Activated CD4-positive, alpha-beta memory T cell treated with anti-CD3 and anti-CD28 coated beads, Interleukin-2, amount 10 ng/mL, durations not matched to agents 7 days and 5 days (primary cell): ENCODE measurements around the gene IER2. TPM values are rescaled to one million over a fixed set of nuclear protein-coding genes. Genes with fewer than 3 reads are reported as not detected.
A peak's percentile ranks its signal among the peaks of the same experiment; 100 is the strongest.

ENCODE experiments used
- CTCF ChIA-PET: fragments of 350-600 bp; sonication (Branson Sonifier 250); formaldehyde crosslinking; loops from one replicate; lab custom pipeline; 2021; ENCODE audit warnings: antibody characterized with exemption, inconsistent platforms; lab: Charles Lee
- POLR2A ChIA-PET: fragments of 350-600 bp; sonication (Branson Sonifier 250); formaldehyde crosslinking; loops from one replicate; lab custom pipeline; 2021; ENCODE audit warnings: antibody characterized with exemption; lab: Charles Lee
- DNase-seq: peaks from one replicate; pipeline ENCODE4 v3.0.0-alpha.2; 2020
- H3K27ac Mint-ChIP-seq: one replicate; pipeline ENCODE4 v1.8.0; 2021; ENCODE audit warnings: mild to moderate bottlenecking, mixed read lengths
- H3K27me3 Mint-ChIP-seq: one replicate; pipeline ENCODE4 v1.8.0; 2021; ENCODE audit warnings: mixed read lengths
- H3K36me3 Mint-ChIP-seq: one replicate; pipeline ENCODE4 v1.8.0; 2021; ENCODE audit warnings: low read depth, mixed read lengths
- H3K4me1 Mint-ChIP-seq: one replicate; pipeline ENCODE4 v1.8.0; 2021; ENCODE audit warnings: mixed read lengths
- H3K4me3 Mint-ChIP-seq: one replicate; pipeline ENCODE4 v1.8.0; 2021; ENCODE audit warnings: mild to moderate bottlenecking, mixed read lengths
- H3K9me3 Mint-ChIP-seq: one replicate; pipeline ENCODE4 v1.8.0; 2021; ENCODE audit warnings: mixed read lengths
- total RNA-seq, 2 experiments: library from RNA; stranded (reverse); gene quantifications; one replicate each; pipeline ENCODE4 v1.2.3, GENCODE V29; 2021

The IER2 gene
- total RNA-seq, 2 experiments from 2014 or later = 231 to 234 TPM

GRCh38 chr19:13121551-13122274, 28.5 kb upstream of the IER2 start:
- Mint-ChIP-seq H3K27ac (peak overlapping the region; percentile 17), H3K27me3 (no peaks in the 10 kb centered on the region), H3K4me3 (no peak overlapping the region), H3K36me3 (peaks cover 12% of the 10 kb centered on the region), H3K4me1 (peaks cover 46% of the 10 kb centered on the region), H3K9me3 (no peaks in the 10 kb centered on the region)
- POLR2A ChIA-PET = interaction anchor here (2.1 to 5.0 kb wide), 3 partner anchors 11 to 46 kb away, joined by 5 to 65 read pairs (median 30); partner anchors contain the start of genes IER2 and STX10
- CTCF ChIA-PET = no interaction called here
- no peak for DNase-seq

- no peak overlapping the region for H3K27ac Mint-ChIP-seq
- H3K27me3 Mint-ChIP-seq = no peaks in the 10 kb centered on the region
- DNase-seq = no peak
- CTCF ChIA-PET = no interaction called here
- no peak overlapping the region for H3K4me3 Mint-ChIP-seq
- H3K9me3 Mint-ChIP-seq = no peaks in the 10 kb centered on the region
- peaks cover 46% of the 10 kb centered on the region for H3K4me1 Mint-ChIP-seq
- POLR2A ChIA-PET = interaction anchor here (1.4 to 1.5 kb wide), 2 partner anchors 10 to 30 kb away, joined by 7 read pairs; no protein-coding TSS in a partner anchor
- H3K36me3 Mint-ChIP-seq = peaks cover 12% of the 10 kb centered on the region
Measured at GRCh38 chr19:13122275-13122878, 27.8 kb upstream of the IER2 start.

- ChIA-PET POLR2A (interaction anchor here (1.4 to 1.5 kb wide), 2 partner anchors 9 to 30 kb away, joined by 7 read pairs; no protein-coding TSS in a partner anchor), CTCF (no interaction called here)
- no peaks in the 10 kb centered on the region for H3K27me3 Mint-ChIP-seq
- H3K4me3 Mint-ChIP-seq = no peak overlapping the region
- H3K36me3 Mint-ChIP-seq = peaks cover 18% of the 10 kb centered on the region
- no peak overlapping the region for H3K27ac Mint-ChIP-seq
- DNase-seq = no peak
- H3K4me1 Mint-ChIP-seq = peaks cover 53% of the 10 kb centered on the region
- no peaks in the 10 kb centered on the region for H3K9me3 Mint-ChIP-seq
Measured at GRCh38 chr19:13122980-13123957, 26.9 kb upstream of the IER2 start.

- H3K27ac Mint-ChIP-seq = no peak overlapping the region
- no peaks in the 10 kb centered on the region for H3K27me3 Mint-ChIP-seq
- H3K4me1 Mint-ChIP-seq = peaks cover 41% of the 10 kb centered on the region
- ChIA-PET CTCF (interaction anchor here (2.4 kb wide), 1 partner anchor 162 kb away, joined by 9 read pairs; no protein-coding TSS in a partner anchor), POLR2A (interaction anchor here (0.7 to 4.1 kb wide), 2 partner anchors 8 to 25 kb away, joined by 3 to 25 read pairs; partner anchors contain the start of gene NACC1)
- H3K9me3 Mint-ChIP-seq = no peaks in the 10 kb centered on the region
- DNase-seq = no peak
- H3K36me3 Mint-ChIP-seq = peaks cover 14% of the 10 kb centered on the region
- H3K4me3 Mint-ChIP-seq = no peak overlapping the region
Measured at GRCh38 chr19:13127051-13127450, 23.2 kb upstream of the IER2 start.

GRCh38 chr19:13127811-13128575, 22.2 kb upstream of the IER2 start:
- DNase-seq = no peak
- H3K4me1 Mint-ChIP-seq = peaks cover 40% of the 10 kb centered on the region
- CTCF ChIA-PET = interaction anchor here (0.6 to 2.4 kb wide), 3 partner anchors 14 to 454 kb away, joined by 3 to 9 read pairs (median 3); no protein-coding TSS in a partner anchor
- POLR2A ChIA-PET = interaction anchor here (1.0 to 4.1 kb wide), 2 partner anchors 9 to 24 kb away, joined by 3 to 25 read pairs; partner anchors contain the start of gene NACC1
- peaks cover 19% of the 10 kb centered on the region for H3K36me3 Mint-ChIP-seq
- H3K4me3 Mint-ChIP-seq = no peak overlapping the region
- no peaks in the 10 kb centered on the region for H3K27me3 Mint-ChIP-seq
- no peaks in the 10 kb centered on the region for H3K9me3 Mint-ChIP-seq
- H3K27ac Mint-ChIP-seq = no peak overlapping the region

- ChIA-PET CTCF (interaction anchor here (0.7 to 2.4 kb wide), 3 partner anchors 17 to 455 kb away, joined by 3 to 9 read pairs (median 4); no protein-coding TSS in a partner anchor), POLR2A (interaction anchor here (1.0 to 4.1 kb wide), 2 partner anchors 9 to 24 kb away, joined by 3 to 25 read pairs; partner anchors contain the start of gene NACC1)
- H3K27ac Mint-ChIP-seq = no peak overlapping the region
- H3K27me3 Mint-ChIP-seq = no peaks in the 10 kb centered on the region
- peaks cover 41% of the 10 kb centered on the region for H3K4me1 Mint-ChIP-seq
- H3K9me3 Mint-ChIP-seq = no peaks in the 10 kb centered on the region
- H3K4me3 Mint-ChIP-seq = no peak overlapping the region
- no peak for DNase-seq
- peaks cover 23% of the 10 kb centered on the region for H3K36me3 Mint-ChIP-seq
Measured at GRCh38 chr19:13128583-13128982, 21.6 kb upstream of the IER2 start.

- no peaks in the 10 kb centered on the region for H3K27me3 Mint-ChIP-seq
- no peaks in the 10 kb centered on the region for H3K9me3 Mint-ChIP-seq
- H3K27ac Mint-ChIP-seq = no peak overlapping the region
- peaks cover 25% of the 10 kb centered on the region for H3K36me3 Mint-ChIP-seq
- H3K4me1 Mint-ChIP-seq = peaks cover 43% of the 10 kb centered on the region
- DNase-seq = no peak
- H3K4me3 Mint-ChIP-seq = no peak overlapping the region
- CTCF ChIA-PET = interaction anchor here (0.7 to 2.4 kb wide), 2 partner anchors 17 to 164 kb away, joined by 4 to 9 read pairs; no protein-coding TSS in a partner anchor
- POLR2A ChIA-PET = interaction anchor here (1.0 to 5.1 kb wide), 3 partner anchors 10 to 23 kb away, joined by 3 to 42 read pairs (median 25); partner anchors contain the start of gene NACC1
Measured at GRCh38 chr19:13129384-13129783, 20.8 kb upstream of the IER2 start.

GRCh38 chr19:13130886-13131490, 19.2 kb upstream of the IER2 start:
- Mint-ChIP-seq H3K4me3 (no peak overlapping the region), H3K9me3 (no peaks in the 10 kb centered on the region), H3K27ac (peak overlapping the region; percentile 91), H3K36me3 (peaks cover 22% of the 10 kb centered on the region), H3K4me1 (peaks cover 46% of the 10 kb centered on the region), H3K27me3 (no peaks in the 10 kb centered on the region)
- POLR2A ChIA-PET = interaction anchor here (1.2 to 5.1 kb wide), 8 partner anchors 8 to 35 kb away, joined by 3 to 65 read pairs (median 14); partner anchors contain the start of genes IER2, NACC1, STX10 and TRMT1
- CTCF ChIA-PET = interaction anchor here (1.2 to 2.2 kb wide), 5 partner anchors 12 to 165 kb away, joined by 3 to 13 read pairs (median 4); partner anchors contain the start of genes IER2 and STX10
- no peak for DNase-seq

- H3K4me3 Mint-ChIP-seq = peak overlapping the region; percentile 61
- peaks cover 34% of the 10 kb centered on the region for H3K36me3 Mint-ChIP-seq
- H3K9me3 Mint-ChIP-seq = no peaks in the 10 kb centered on the region
- DNase-seq = peak; percentile 78
- H3K27ac Mint-ChIP-seq = peak overlapping the region; percentile 91
- ChIA-PET POLR2A (interaction anchor here (0.7 to 5.1 kb wide), 14 partner anchors 9 to 128 kb away, joined by 3 to 65 read pairs (median 9); partner anchors contain the start of genes IER2, NACC1, STX10 and TRMT1), CTCF (interaction anchor here (0.6 to 2.2 kb wide), 9 partner anchors 13 to 167 kb away, joined by 3 to 13 read pairs (median 4); partner anchors contain the start of genes IER2, NACC1 and STX10)
- H3K4me1 Mint-ChIP-seq = peaks cover 45% of the 10 kb centered on the region
- H3K27me3 Mint-ChIP-seq = no peaks in the 10 kb centered on the region
Measured at GRCh38 chr19:13132471-13133180, 17.6 kb upstream of the IER2 start.

GRCh38 chr19:13133241-13133870, 16.9 kb upstream of the IER2 start:
- no peak overlapping the region for H3K4me3 Mint-ChIP-seq
- H3K27ac Mint-ChIP-seq = peak overlapping the region; percentile 91
- no peak for DNase-seq
- peaks cover 37% of the 10 kb centered on the region for H3K36me3 Mint-ChIP-seq
- peaks cover 39% of the 10 kb centered on the region for H3K4me1 Mint-ChIP-seq
- no peaks in the 10 kb centered on the region for H3K27me3 Mint-ChIP-seq
- ChIA-PET CTCF (interaction anchor here (0.6 to 2.2 kb wide), 3 partner anchors 14 to 73 kb away, joined by 3 to 13 read pairs (median 5); partner anchors contain the start of genes IER2 and STX10), POLR2A (interaction anchor here (0.9 to 5.1 kb wide), 9 partner anchors 8 to 35 kb away, joined by 3 to 65 read pairs (median 12); partner anchors contain the start of genes IER2, NACC1, STX10 and TRMT1)
- H3K9me3 Mint-ChIP-seq = no peaks in the 10 kb centered on the region
